Measurements from ENCODE around the gene ZDHHC14. TPM values are rescaled to one million over a fixed set of nuclear protein-coding genes. Genes with fewer than 3 reads are reported as not detected.

The ZDHHC14 gene
- total RNA-seq, 2 donors from 2014 or later, result 53.3 to 66.2 TPM

GRCh38 chr6:157491571-157492232 lies 110.7 kb downstream of the ZDHHC14 start:
- intact Hi-C loops (cut with DNase I), result no loop called here
- DNase-seq (ENCODE audit: low spot score), result no peak
- Histone ChIP-seq H3K4me3 (no peak overlapping the region), H3K27me3 (replicated peaks; ENCODE audit: insufficient read depth) (no peaks in the 10 kb centered on the region), H3K27ac (no peak overlapping the region), H3K9me3 (no peaks in the 10 kb centered on the region), H3K36me3 (no peaks in the 10 kb centered on the region), H3K4me1 (replicated peaks) (no peaks in the 10 kb centered on the region)
- TF ChIP-seq CTCF (IDR thresholded peaks at IDR 0.05) (no peak), POLR2AphosphoS5 (IDR thresholded peaks at IDR 0.05) (no peak), POLR2A (IDR thresholded peaks at IDR 0.05) (no peak)
- 83% methylated on average over 20 of the region's 20 CpGs for WGBS

- H3K36me3 ChIP-seq, result no peaks in the 10 kb centered on the region
- H3K4me1 ChIP-seq (replicated peaks), result no peaks in the 10 kb centered on the region
- H3K27ac ChIP-seq, result no peak overlapping the region
- H3K9me3 ChIP-seq, result no peaks in the 10 kb centered on the region
- no peak for DNase-seq (ENCODE audit: low spot score)
- no peaks in the 10 kb centered on the region for H3K27me3 ChIP-seq (replicated peaks; ENCODE audit: insufficient read depth)
- WGBS, result 91% methylated on average over 12 of the region's 12 CpGs
- TF ChIP-seq POLR2AphosphoS5 (IDR thresholded peaks at IDR 0.05), result no peak
- TF ChIP-seq POLR2A (IDR thresholded peaks at IDR 0.05), result no peak
- no peak for TF ChIP-seq CTCF (IDR thresholded peaks at IDR 0.05)
- H3K4me3 ChIP-seq, result no peak overlapping the region
- intact Hi-C loops (cut with DNase I), result no loop called here
Observed at GRCh38 chr6:157492249-157492648, 111.3 kb downstream of the ZDHHC14 start.

GRCh38 chr6:157492741-157493140 lies 111.8 kb downstream of the ZDHHC14 start:
- Histone ChIP-seq H3K4me1 (replicated peaks) (no peaks in the 10 kb centered on the region), H3K27ac (no peak overlapping the region), H3K27me3 (replicated peaks; ENCODE audit: insufficient read depth) (no peaks in the 10 kb centered on the region), H3K9me3 (no peaks in the 10 kb centered on the region), H3K4me3 (no peak overlapping the region), H3K36me3 (no peaks in the 10 kb centered on the region)
- TF ChIP-seq POLR2A (IDR thresholded peaks at IDR 0.05) (no peak), POLR2AphosphoS5 (IDR thresholded peaks at IDR 0.05) (no peak), CTCF (IDR thresholded peaks at IDR 0.05) (no peak)
- no peak for DNase-seq (ENCODE audit: low spot score)
- WGBS, result 98% methylated on average over 3 of the region's 3 CpGs
- intact Hi-C loops (cut with DNase I), result no loop called here

GRCh38 chr6:157493173-157493572 lies 112.2 kb downstream of the ZDHHC14 start:
- Histone ChIP-seq H3K27ac (no peak overlapping the region), H3K36me3 (no peaks in the 10 kb centered on the region), H3K9me3 (no peaks in the 10 kb centered on the region), H3K4me1 (replicated peaks) (no peaks in the 10 kb centered on the region), H3K27me3 (replicated peaks; ENCODE audit: insufficient read depth) (no peaks in the 10 kb centered on the region), H3K4me3 (no peak overlapping the region)
- WGBS, result 95% methylated on average over 11 of the region's 11 CpGs
- intact Hi-C loops (cut with DNase I), result no loop called here
- TF ChIP-seq POLR2A (IDR thresholded peaks at IDR 0.05) (no peak), CTCF (IDR thresholded peaks at IDR 0.05) (no peak), POLR2AphosphoS5 (IDR thresholded peaks at IDR 0.05) (no peak)
- no peak for DNase-seq (ENCODE audit: low spot score)

GRCh38 chr6:157493576-157493975 lies 112.6 kb downstream of the ZDHHC14 start:
- Histone ChIP-seq H3K4me1 (replicated peaks) (no peaks in the 10 kb centered on the region), H3K27me3 (replicated peaks; ENCODE audit: insufficient read depth) (no peaks in the 10 kb centered on the region), H3K9me3 (no peaks in the 10 kb centered on the region), H3K4me3 (no peak overlapping the region), H3K27ac (no peak overlapping the region), H3K36me3 (no peaks in the 10 kb centered on the region)
- TF ChIP-seq POLR2A (IDR thresholded peaks at IDR 0.05), result no peak
- no peak for TF ChIP-seq CTCF (IDR thresholded peaks at IDR 0.05)
- TF ChIP-seq POLR2AphosphoS5 (IDR thresholded peaks at IDR 0.05), result no peak
- 98% methylated on average over 9 of the region's 10 CpGs for WGBS
- intact Hi-C loops (cut with DNase I), result no loop called here
- DNase-seq (ENCODE audit: low spot score), result no peak

Measured in prostate gland (tissue), 2 donors.